ENCODE data around the gene VEGFC.

DNA sequence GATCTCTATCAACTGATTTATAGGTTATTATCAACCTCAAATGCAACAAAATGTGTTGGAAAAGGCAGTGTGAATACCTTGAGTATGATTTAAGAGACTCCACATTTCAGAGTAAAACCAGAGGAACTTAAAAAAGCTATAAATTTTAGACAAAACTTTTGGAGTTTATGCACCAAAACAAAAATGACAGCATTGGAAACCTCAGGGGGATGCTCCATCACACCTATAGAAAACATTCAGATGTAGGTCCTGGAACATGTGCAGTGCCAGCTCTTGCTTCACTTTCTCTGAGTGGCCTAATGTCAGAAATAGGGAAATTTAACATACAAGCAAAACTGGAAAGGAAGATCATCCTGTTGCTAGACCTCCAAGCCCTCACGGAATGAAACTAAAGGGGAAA, 5.8 kb upstream of the VEGFC start:
- TF ChIP-seq, protein P1, sequence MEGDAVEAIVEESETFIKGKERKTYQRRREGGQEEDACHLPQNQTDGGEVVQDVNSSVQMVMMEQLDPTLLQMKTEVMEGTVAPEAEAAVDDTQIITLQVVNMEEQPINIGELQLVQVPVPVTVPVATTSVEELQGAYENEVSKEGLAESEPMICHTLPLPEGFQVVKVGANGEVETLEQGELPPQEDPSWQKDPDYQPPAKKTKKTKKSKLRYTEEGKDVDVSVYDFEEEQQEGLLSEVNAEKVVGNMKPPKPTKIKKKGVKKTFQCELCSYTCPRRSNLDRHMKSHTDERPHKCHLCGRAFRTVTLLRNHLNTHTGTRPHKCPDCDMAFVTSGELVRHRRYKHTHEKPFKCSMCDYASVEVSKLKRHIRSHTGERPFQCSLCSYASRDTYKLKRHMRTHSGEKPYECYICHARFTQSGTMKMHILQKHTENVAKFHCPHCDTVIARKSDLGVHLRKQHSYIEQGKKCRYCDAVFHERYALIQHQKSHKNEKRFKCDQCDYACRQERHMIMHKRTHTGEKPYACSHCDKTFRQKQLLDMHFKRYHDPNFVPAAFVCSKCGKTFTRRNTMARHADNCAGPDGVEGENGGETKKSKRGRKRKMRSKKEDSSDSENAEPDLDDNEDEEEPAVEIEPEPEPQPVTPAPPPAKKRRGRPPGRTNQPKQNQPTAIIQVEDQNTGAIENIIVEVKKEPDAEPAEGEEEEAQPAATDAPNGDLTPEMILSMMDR (IDR thresholded peaks at IDR 0.05), result no peak
- no peak for TF ChIP-seq POLR2A (IDR thresholded peaks at IDR 0.05)

Data from Peyer's patch (tissue), 4 donors.